Activated CD8-positive, alpha-beta memory T cell treated with anti-CD3 and anti-CD28 coated beads for 4 hours (primary cell): ENCODE measurements around the gene STAT5A.
"Not testable (repeated sequence)": the region's sequence is repeated elsewhere in the genome, so short reads cannot be mapped to it uniquely, and the experiment has no call there.

Source experiments
- DNase-seq, 2 donors: peaks; one replicate each; pipeline ENCODE4 v3.0.0-alpha.2; 2020; ENCODE audit warnings: low read depth in 2 of 2

Gene STAT5A

GRCh38 chr17:42307362-42307927 lies 19.1 kb downstream of the STAT5A start:
- DNase-seq, result no peak

DNA sequence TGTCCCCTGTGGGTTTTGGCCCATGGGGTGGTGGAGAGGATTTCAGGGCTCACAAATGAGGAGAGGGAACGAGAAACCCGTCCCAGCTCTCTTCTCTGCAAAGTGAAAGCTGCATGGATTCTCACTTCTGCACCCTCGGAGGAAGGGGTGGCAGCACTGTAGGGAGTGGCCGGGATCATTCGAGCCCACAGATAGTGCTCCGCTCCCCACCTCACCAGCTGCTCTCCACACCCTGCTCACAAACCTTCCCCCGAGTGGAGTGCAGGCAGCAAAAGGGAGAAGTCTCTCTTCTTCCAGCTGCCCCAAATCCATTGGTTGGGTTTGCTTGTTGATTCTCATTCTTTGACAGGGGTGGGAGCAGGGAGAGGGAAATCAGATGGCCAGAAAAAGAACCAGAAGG lies 20.1 kb downstream of the STAT5A start:
- DNase-seq, result no peak

DNA sequence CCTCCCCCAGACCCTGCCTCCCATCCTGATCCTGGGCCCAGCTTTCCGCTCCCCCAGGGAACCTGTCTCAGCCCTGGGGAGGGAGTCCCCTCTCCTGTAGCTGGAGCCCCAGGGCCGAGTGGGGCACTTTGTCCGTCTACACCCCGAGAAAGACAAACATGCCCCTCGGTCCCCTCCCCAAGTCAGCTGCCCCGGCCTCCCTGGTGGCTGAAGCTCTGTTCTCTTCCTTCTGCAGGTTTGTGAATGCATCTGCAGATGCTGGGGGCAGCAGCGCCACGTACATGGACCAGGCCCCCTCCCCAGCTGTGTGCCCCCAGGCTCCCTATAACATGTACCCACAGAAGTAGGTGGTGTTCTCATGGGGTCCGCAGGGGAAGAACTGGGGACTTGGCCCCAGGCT lies 20.8 kb downstream of the STAT5A start:
- no peak for DNase-seq

DNA sequence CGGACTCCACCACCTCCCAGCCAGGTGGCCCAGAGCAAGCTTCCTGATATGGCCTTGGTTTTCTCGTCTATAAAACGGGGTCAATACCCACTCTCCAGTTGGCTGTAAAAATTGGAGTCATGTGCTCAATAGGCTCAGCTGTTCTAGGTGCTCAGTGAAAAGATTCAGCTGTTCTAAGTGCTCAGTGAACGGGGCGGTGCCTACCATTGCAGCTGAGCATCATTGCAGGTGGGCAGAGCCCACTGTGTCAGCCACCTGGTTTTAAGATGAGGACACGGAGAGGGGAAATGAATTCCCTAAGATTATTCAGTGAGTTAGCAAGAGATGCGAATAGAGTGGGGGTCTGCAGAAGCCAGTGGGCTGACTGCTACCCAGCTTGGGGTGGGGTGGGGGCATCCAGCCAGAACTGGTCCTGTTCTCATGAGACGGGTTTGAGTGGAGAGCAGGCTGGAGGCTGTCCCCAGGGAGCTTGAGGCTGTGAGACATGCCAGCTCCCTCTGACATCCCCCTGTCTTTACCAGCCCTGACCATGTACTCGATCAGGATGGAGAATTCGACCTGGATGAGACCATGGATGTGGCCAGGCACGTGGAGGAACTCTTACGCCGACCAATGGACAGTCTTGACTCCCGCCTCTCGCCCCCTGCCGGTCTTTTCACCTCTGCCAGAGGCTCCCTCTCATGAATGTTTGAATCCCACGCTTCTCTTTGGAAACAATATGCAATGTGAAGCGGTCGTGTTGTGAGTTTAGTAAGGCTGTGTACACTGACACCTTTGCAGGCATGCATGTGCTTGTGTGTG lies 21.9 kb downstream of the STAT5A start:
- DNase-seq, result no peak

DNA sequence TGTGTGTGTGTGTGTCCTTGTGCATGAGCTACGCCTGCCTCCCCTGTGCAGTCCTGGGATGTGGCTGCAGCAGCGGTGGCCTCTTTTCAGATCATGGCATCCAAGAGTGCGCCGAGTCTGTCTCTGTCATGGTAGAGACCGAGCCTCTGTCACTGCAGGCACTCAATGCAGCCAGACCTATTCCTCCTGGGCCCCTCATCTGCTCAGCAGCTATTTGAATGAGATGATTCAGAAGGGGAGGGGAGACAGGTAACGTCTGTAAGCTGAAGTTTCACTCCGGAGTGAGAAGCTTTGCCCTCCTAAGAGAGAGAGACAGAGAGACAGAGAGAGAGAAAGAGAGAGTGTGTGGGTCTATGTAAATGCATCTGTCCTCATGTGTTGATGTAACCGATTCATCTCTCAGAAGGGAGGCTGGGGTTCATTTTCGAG lies 22.5 kb downstream of the STAT5A start:
- DNase-seq, result no peak

DNA sequence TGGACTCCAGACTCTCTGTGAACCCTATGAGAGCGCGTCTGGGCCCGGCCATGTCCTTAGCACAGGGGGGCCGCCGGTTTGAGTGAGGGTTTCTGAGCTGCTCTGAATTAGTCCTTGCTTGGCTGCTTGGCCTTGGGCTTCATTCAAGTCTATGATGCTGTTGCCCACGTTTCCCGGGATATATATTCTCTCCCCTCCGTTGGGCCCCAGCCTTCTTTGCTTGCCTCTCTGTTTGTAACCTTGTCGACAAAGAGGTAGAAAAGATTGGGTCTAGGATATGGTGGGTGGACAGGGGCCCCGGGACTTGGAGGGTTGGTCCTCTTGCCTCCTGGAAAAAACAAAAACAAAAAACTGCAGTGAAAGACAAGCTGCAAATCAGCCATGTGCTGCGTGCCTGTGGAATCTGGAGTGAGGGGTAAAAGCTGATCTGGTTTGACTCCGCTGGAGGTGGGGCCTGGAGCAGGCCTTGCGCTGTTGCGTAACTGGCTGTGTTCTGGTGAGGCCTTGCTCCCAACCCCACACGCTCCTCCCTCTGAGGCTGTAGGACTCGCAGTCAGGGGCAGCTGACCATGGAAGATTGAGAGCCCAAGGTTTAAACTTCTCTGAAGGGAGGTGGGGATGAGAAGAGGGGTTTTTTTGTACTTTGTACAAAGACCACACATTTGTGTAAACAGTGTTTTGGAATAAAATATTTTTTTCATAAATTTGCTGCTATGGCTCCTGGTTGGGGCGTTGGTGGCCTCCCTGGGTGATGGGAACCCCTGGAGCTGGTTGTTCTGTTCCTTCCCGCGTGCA lies 23.1 kb downstream of the STAT5A start:
- DNase-seq, result no peak

GRCh38 chr17:42312035-42312284 lies 23.7 kb downstream of the STAT5A start:
- DNase-seq, result no peak

- DNase-seq, result peak; percentile 47 to 65
These were observed 24.2 kb downstream of the STAT5A start for GRCh38 chr17:42312285-42313130.

DNA sequence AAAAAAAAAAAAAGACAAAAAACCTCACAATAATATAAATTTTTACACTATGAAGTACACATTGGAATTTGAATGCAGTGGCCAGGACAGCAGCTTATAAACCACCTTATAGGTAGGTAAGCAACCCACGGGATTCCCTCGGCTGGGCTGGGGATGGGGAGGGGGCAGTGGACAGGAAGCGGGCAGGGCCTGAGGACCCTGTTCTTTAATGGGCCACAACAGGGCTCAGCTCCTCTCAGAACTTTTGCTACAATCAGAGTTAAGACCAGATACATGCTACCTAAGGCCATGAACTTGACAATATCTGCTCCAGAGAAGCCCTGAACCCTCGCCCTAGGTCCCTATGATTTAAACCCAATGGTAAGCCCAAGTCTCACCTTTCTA lies 25.1 kb downstream of the STAT5A start:
- DNase-seq, result no peak

- DNase-seq, result no peak
These were observed 25.7 kb downstream of the STAT5A start for GRCh38 chr17:42313773-42314566.

DNA sequence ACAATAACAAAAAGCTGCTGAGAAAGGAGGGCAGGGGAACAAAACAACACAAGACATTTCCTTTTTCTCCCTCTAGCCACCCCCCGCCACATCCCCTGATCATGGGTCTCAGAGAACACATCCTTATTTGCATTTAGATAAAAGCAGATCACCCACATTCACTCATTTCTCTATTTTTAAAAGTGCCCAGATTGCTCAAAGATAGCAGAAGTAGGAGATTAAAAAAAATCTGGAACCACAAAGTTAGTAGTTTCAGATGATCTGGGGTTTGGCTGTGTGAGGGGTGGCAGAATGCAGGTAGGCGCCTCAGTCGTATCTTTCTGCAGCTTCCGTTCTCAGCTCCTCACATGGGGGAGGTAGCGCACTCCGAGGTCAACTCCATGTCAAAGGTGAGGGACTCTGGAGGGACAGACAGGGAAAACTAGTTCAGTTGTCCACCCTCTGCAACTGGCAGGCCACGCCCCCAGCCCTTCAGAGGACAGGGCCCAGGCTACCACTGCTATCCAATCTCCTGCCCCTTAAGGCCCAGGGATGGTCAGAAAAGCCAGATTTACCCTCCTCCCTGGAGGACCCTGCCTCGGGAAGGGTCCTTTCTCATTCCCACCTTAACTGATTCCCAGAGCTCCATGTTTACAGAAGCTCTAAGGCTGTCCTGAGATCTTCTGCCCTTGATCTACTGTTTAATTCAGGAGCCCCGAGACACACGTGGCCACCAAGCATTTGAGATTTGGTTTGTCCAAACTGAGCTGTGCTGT lies 27.3 kb downstream of the STAT5A start:
- no peak for DNase-seq

DNA sequence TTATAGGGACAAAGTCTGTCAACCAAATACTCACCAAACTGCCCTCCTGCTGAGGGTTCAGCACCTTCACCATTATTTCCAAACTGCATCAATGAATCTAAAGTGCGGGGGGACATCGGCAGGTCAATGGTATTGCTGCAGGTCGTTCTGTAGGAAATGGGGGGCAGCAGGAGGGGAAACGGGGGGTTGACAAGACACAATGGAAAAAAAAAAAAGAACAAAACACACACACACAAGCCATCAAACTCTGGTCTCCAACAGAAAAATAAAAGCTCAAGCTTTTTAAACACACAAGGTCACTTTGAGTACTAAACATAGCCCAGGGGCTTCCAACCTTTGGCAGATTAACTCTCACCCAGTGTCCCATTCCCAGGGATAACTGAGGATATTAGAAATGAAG lies 28.5 kb downstream of the STAT5A start:
- DNase-seq, result no peak

DNA sequence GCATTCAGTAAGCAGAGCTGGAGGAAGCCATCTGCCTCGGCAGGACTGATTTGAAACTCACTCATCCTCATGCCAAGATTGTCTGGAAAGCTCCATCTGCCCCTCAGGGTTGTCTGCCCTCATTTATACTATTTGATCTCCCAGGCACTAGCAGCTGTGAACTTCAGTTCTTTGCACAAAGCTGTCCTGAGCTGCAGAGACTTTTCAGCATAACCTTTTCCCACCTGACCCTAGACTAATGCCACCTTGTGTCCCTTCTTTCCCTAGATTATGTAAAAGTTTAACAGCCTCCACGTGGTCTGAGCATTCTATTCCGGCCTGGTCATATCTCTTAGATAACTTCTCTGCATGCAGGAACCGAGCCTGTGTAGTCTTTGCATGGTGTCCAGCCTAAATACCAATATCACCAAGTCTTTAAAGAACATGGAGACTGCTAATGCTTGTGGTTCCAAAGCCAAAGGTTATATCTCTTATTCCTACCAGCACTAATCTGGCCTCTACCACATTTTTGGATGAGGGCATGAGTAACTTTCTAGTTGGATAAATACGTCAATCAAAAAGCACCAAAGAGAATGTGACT lies 29.1 kb downstream of the STAT5A start:
- DNase-seq, result no peak

DNA sequence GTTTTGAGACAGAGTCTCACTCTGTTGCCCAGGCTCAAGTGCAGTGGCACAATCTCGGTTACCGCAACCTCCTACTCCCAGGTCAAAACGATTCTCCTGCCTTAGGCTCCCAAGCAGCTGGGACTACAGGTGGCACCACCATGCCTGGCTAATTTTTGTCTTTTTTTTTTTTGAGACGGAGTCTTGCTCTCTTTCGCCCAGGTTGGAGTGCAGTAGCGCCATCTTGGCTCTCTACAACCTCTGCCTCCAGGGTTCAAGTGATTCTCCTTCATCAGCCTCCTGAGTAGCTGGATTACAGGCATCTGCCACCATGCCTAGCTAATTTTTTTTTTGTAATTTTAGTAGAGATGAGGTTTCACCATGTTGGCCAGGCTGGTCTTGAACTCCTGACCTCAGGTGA lies 29.7 kb downstream of the STAT5A start:
- not testable (repeated sequence) for DNase-seq

GRCh38 chr17:42321555-42321954 lies 33.3 kb downstream of the STAT5A start:
- no peak for DNase-seq

- DNase-seq, result peak; percentile 90
These were observed 34.3 kb downstream of the STAT5A start for GRCh38 chr17:42322382-42323267.

- no peak for DNase-seq
These were observed 35.0 kb downstream of the STAT5A start for GRCh38 chr17:42323268-42323773.

DNA sequence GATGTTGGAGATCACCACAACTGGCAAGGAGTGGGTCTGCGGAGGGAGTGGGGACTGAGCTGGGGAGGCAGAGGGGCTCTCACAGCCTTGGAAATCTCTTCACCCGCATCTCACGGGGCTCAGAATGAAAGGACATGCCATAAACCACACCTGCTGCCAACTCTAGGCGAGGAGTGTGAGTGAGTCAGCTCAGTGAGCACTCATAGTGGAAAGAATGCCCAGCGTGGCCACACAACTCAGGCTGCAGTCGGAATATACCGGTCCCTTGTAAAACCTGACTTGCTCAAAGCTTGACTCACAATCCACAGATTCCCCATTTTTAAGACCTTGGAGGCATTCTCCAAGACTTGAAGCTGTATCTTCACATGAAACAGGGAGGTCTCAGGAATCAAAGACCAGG lies 36.7 kb downstream of the STAT5A start:
- no peak for DNase-seq
